CD4-positive, alpha-beta T cell treated with Interleukin-17A for 4 hours (primary cell): ENCODE results near the gene DYRK2.

ENCODE experiments used
- DNase-seq: peaks from one replicate; pipeline ENCODE4 v3.0.0-alpha.2; 2020; ENCODE audit warnings: mixed read lengths

Gene DYRK2

GRCh38 chr12:67648521-67649260 lies at the start of gene DYRK2:
TSS of gene DYRK2 (plus strand) at chr12:67648745. CDS start at chr12:67649134, 389 bp downstream.
- DNase-seq = peak; percentile 91

- DNase-seq = no peak
These were observed 48.9 kb upstream of the DYRK2 start for GRCh38 chr12:67599691-67600090.

GRCh38 chr12:67601126-67601525 lies 47.4 kb upstream of the DYRK2 start:
- DNase-seq = no peak

- DNase-seq = no peak
These were observed 39.2 kb upstream of the DYRK2 start for GRCh38 chr12:67609226-67609870.

GRCh38 chr12:67613040-67613439 lies 35.5 kb upstream of the DYRK2 start:
- no peak for DNase-seq

GRCh38 chr12:67617629-67618028 lies 30.9 kb upstream of the DYRK2 start:
- DNase-seq = no peak

GRCh38 chr12:67618303-67618702 lies 30.2 kb upstream of the DYRK2 start:
- DNase-seq = no peak

GRCh38 chr12:67621112-67621511 lies 27.4 kb upstream of the DYRK2 start:
- no peak for DNase-seq

GRCh38 chr12:67621926-67622325 lies 26.6 kb upstream of the DYRK2 start:
- no peak for DNase-seq

GRCh38 chr12:67623259-67623658 lies 25.3 kb upstream of the DYRK2 start:
- no peak for DNase-seq

- DNase-seq = no peak
These were observed 24.2 kb upstream of the DYRK2 start for GRCh38 chr12:67624355-67624754.

- DNase-seq = no peak
These were observed 23.5 kb upstream of the DYRK2 start for GRCh38 chr12:67625004-67625403.

GRCh38 chr12:67626156-67626555 lies 22.4 kb upstream of the DYRK2 start:
- DNase-seq = no peak

- DNase-seq = peak; percentile 88
These were observed 18.0 kb upstream of the DYRK2 start for GRCh38 chr12:67630373-67631088.

- peak; percentile 12 for DNase-seq
These were observed 16.5 kb upstream of the DYRK2 start for GRCh38 chr12:67632005-67632404.

- no peak for DNase-seq
These were observed 15.4 kb upstream of the DYRK2 start for GRCh38 chr12:67633024-67633610.

- peak; percentile 19 for DNase-seq
These were observed 14.8 kb upstream of the DYRK2 start for GRCh38 chr12:67633708-67634107.

GRCh38 chr12:67634303-67634761 lies 14.2 kb upstream of the DYRK2 start:
- DNase-seq = no peak

- DNase-seq = no peak
These were observed 10.8 kb upstream of the DYRK2 start for GRCh38 chr12:67637718-67638117.

GRCh38 chr12:67638694-67639093 lies 9.9 kb upstream of the DYRK2 start:
- no peak for DNase-seq

- no peak for DNase-seq
These were observed 7.7 kb upstream of the DYRK2 start for GRCh38 chr12:67640863-67641262.

GRCh38 chr12:67645126-67645525 lies 3.4 kb upstream of the DYRK2 start:
- DNase-seq = no peak

GRCh38 chr12:67645601-67646000 lies 2.9 kb upstream of the DYRK2 start:
- no peak for DNase-seq
